ENCODE measurements around the gene SEC61B. TPM values are rescaled to one million over a fixed set of nuclear protein-coding genes. Genes with fewer than 3 reads are reported as not detected.

SEC61B gene
- total RNA-seq, 1 donor from 2014 or later, result 62.9 TPM

GRCh38 chr9:99178912-99179872 lies 42.9 kb upstream of the SEC61B start:
- H3K27me3 ChIP-seq (ENCODE audit: control insufficient read depth, insufficient read depth, low read length), result no peaks in the 10 kb centered on the region
- no peak for DNase-seq (ENCODE audit: low read depth)
- no peak for FAIRE-seq
- no peaks in the 10 kb centered on the region for H3K36me3 ChIP-seq (ENCODE audit: control insufficient read depth, insufficient read depth, low read length)
- no peak overlapping the region for H3K4me3 ChIP-seq (ENCODE audit: low read depth, low read length)
- no peak for TF ChIP-seq CTCF (IDR thresholded peaks at IDR 0.05; ENCODE audit: insufficient read depth, low read length, severe bottlenecking)

GRCh38 chr9:99180199-99180598 lies 41.9 kb upstream of the SEC61B start:
- no peak for TF ChIP-seq CTCF (IDR thresholded peaks at IDR 0.05; ENCODE audit: insufficient read depth, low read length, severe bottlenecking)
- FAIRE-seq (no peak), DNase-seq (ENCODE audit: low read depth) (no peak)
- Histone ChIP-seq H3K36me3 (ENCODE audit: control insufficient read depth, insufficient read depth, low read length) (no peaks in the 10 kb centered on the region), H3K27me3 (ENCODE audit: control insufficient read depth, insufficient read depth, low read length) (no peaks in the 10 kb centered on the region), H3K4me3 (ENCODE audit: low read depth, low read length) (no peak overlapping the region)

- Histone ChIP-seq H3K27me3 (ENCODE audit: control insufficient read depth, insufficient read depth, low read length) (no peaks in the 10 kb centered on the region), H3K36me3 (ENCODE audit: control insufficient read depth, insufficient read depth, low read length) (no peaks in the 10 kb centered on the region), H3K4me3 (ENCODE audit: low read depth, low read length) (no peak overlapping the region)
- FAIRE-seq (no peak), DNase-seq (ENCODE audit: low read depth) (no peak)
- TF ChIP-seq CTCF (IDR thresholded peaks at IDR 0.05; ENCODE audit: insufficient read depth, low read length, severe bottlenecking), result no peak
Measured at GRCh38 chr9:99180662-99181061, 41.4 kb upstream of the SEC61B start.

- DNase-seq (ENCODE audit: low read depth) (no peak), FAIRE-seq (no peak)
- TF ChIP-seq CTCF (IDR thresholded peaks at IDR 0.05; ENCODE audit: insufficient read depth, low read length, severe bottlenecking), result no peak
- Histone ChIP-seq H3K36me3 (ENCODE audit: control insufficient read depth, insufficient read depth, low read length) (no peaks in the 10 kb centered on the region), H3K4me3 (ENCODE audit: low read depth, low read length) (no peak overlapping the region), H3K27me3 (ENCODE audit: control insufficient read depth, insufficient read depth, low read length) (no peaks in the 10 kb centered on the region)
Measured at GRCh38 chr9:99181206-99181605, 40.9 kb upstream of the SEC61B start.

- Histone ChIP-seq H3K27me3 (ENCODE audit: control insufficient read depth, insufficient read depth, low read length) (no peaks in the 10 kb centered on the region), H3K36me3 (ENCODE audit: control insufficient read depth, insufficient read depth, low read length) (no peaks in the 10 kb centered on the region), H3K4me3 (ENCODE audit: low read depth, low read length) (no peak overlapping the region)
- no peak for DNase-seq (ENCODE audit: low read depth)
- no peak for FAIRE-seq
- no peak for TF ChIP-seq CTCF (IDR thresholded peaks at IDR 0.05; ENCODE audit: insufficient read depth, low read length, severe bottlenecking)
Measured at GRCh38 chr9:99181621-99182020, 40.5 kb upstream of the SEC61B start.

Data from bronchial epithelial cell (primary cell).